Measurements from ENCODE around the gene CAMKMT.

The CAMKMT gene

DNA sequence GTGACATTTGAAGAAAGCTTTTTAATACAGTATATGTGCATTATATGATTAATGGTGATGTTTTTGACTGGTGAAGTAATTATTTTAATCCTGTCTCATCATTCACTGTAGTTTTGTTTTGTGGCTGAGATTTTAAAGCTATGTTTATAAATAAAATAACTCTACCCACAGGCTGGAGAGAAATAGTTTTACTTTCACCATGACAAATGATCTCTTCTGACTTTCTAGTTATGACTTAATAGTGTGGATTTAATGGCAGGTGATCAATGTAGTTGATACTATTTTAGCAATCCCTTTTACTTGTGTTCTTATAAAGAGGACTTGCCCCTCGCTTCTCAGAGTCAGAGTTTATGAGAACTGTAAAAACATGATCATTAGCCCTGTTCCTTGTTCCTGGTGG is 290.2 kb downstream of the CAMKMT start:
- no peak for DNase-seq (ENCODE audit: low read depth)

DNA sequence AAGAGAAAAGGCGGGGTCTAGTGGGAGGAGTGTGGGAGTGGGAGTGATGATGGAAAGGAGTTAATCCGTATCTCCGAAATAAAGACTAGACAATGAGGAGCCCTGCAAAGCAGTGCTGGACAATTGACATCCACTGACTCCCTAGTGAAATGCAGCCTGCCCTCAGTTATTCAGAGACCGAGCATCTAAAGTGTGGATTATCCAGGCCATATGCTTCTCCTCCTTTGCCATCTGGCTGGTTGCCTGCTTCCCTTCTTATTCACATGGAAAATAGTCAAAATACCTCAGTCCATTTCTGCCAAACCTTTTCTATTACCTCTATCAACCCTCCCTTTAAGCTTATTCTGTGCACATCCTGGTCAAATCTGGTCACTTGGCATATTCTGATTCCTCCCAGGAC is 291.0 kb downstream of the CAMKMT start:
- no peak for DNase-seq (ENCODE audit: low read depth)

DNA sequence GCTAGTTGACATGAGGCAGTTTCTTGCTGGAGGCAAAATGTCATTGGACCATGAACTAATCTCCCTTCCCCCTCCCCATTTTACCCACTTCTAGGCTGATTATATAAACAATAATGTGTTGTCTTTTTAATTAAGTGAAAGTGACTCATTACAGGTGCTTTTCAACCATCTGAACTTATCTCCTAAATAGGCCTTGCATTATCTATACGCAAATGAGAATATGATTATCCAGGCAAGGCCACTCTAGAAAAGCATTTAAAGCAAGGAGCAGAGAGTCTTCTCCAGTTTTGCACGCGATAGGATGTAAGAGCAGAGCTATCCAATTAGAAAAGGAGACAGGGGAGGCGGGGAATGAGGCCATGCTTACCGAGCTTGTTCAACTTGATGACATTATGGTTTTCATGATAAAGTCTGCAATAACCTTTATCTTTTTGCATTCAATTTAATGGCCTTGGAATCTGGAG is 293.7 kb downstream of the CAMKMT start:
- DNase-seq (ENCODE audit: low read depth): no peak

DNA sequence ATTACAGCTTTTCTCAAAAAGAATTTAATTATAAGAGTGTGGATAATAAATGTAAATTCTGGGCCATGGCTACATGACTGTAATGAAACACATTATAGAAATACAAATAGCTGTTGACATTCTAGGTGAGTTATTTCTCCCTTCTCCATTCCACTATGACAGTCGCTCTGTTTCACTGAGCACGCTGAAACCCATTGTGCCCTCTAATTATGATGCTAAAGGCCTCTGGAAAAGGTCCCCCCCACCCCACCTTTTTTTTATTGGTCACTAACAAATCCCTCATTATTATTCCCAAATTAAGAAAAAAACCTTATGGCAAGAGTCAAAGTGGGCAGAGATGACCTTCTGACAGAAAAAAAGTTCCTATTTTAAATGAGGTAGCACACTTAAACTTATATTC is 294.7 kb downstream of the CAMKMT start:
- DNase-seq (ENCODE audit: low read depth): no peak

DNA sequence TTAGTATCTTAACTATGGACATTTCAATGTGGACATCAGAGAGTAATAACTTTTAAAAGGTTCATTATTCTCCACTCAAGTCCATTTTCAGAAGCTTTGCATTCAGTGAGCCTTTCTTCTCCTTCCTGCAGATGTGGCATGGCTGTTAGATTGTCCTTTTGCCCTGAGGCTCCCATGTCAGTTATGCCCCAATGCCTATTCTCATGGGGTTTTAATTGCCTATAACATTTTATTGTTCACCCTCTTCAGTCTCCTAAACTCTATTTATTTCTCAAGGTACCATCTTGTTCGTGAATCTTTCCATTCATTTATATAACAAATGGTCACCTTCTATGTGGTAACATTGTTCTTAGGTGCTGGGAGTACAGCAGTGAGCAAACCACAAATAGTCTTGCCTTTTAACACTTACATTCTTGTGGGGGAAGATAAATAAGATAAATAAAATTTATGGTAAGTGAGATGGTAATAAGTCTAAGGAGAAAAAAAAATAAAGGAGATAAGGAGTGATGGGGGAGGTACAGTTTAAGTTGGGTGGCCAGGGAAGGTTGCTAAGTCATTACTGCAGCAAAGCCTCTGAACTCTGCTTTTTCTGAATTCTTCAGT is 301.8 kb downstream of the CAMKMT start:
- DNase-seq (ENCODE audit: low read depth): no peak

DNA sequence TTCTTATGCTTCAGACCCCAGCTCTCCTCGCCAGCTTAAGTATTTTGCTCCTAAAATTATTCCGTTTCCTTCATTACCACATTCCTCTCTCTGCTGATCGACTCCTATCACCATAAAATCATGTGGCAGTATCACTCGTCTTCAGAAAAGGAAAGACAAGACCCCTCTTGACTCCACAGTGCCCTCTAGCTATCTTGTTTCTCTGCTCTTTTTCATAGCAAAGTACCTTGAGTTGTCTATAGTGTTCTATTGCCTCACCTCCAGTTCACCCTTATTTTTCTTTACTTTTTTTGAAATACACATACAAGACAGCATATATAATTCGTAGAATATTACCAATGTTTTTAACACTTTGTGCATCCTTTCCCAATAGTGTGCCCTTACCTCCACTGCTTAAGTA is 306.6 kb downstream of the CAMKMT start:
- peak; percentile 39 for DNase-seq (ENCODE audit: low read depth)

DNA sequence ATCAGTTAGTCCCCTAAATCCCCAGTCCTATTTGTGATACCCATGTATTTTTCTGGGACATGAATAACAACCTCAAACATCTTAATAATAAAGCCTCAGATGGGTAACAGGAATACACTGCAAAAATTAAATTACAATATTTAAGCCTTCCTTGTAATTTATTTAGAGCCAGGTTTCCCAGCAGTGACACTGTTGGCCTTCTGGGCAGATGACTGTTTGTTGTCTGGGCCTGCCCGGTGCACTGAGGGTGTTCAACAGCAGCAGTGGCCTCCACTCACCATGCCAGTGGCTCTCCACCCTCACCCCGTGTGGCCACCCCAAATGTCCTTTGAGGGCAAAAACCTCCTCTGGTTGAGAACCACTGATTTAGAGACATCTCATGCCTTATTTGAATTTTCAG is 309.5 kb downstream of the CAMKMT start:
- DNase-seq (ENCODE audit: low read depth): no peak

DNA sequence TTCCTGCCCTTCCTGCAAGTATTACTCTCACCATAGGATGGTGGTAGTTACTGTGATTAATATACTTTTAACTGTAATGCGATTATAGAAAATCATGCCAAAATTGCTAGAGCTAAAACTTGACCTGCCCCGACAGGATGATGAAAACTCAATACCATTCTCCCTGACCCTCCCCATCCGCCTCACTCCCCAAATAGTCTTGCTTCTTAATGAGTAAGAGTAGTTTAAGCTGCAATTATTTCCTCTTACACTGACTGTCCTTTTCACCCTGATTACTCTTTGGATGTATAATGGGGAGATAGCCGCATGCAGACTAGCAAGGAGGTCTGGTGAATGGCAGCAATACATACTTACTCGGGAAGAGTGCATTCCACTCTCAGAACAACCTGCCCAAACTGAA is 310.2 kb downstream of the CAMKMT start:
- DNase-seq (ENCODE audit: low read depth): no peak

DNA sequence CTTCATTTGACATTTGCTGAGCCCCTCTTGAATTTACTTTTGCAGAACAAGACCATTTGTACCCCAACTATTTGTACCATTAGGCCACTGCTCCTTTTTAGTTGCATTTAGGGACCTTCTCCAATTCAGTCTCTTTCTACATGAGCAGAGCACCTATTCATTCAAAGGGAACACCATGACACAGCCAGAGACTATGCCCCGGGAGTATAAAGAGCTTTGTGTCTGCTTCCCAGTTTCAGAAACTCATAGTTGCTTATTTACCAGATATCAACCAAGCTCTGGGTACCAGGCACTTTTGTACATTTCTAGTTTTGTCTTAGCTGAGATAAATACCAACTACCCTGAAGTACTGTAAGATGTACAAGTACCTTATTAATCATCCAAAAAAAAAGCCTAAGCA is 310.7 kb downstream of the CAMKMT start:
- no peak for DNase-seq (ENCODE audit: low read depth)

DNA sequence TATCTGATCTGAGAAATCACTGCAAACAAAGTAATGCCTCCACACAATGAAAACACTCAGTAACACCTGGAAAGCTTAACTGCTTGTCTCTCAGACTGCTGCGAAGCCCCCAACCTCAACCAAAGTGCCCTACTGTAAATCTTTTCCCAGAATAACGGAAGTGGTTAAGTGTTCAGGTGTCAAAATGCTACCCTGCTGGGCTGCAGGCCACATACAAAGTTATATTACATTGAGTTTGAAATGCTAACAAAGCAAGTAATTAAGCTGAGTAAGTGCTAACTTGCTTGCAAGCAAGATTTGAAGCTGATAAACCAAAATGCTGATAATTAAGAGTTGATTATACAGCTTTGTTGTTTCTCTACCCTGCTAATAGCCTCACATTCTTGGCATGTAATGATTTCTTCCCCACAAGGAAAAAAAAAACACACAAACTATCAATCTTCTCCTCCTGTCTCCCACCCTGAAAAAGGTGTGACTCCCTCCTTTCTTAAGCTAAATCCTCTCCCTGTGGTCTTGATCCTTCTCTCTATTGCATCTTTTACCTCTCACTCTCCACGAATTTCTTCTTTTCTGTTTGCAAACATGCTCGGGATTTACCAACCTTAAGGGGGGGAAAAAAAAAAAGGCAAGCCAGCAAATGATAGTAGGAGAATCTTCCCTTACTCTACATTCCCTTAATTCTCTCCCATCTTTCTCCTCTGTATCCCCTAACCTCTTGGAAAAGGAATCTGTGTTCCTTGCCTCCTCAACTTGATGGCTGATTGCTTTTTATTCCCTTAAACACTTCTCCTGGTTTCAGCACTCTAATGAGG is 312.9 kb downstream of the CAMKMT start:
- DNase-seq (ENCODE audit: low read depth): no peak

DNA sequence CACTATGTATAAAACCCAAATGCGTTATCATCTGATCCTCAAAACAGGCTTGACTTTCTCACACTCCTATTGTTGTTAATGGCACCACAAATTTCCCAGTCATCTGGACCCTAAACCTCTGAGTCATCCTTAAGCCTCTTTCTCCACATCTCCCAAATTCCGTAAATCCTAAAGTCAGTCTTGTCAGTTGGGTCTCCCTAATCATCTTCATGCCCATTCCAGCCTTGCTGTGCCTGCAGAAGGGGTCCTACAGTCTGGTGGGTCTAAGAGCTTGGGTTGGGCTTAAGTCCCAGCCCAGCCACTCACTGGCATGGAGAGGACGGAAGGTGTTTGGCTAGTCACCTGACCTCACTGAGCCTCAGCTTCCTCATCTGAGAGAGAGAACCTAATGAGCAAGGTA is 314.6 kb downstream of the CAMKMT start:
- DNase-seq (ENCODE audit: low read depth): no peak

DNA sequence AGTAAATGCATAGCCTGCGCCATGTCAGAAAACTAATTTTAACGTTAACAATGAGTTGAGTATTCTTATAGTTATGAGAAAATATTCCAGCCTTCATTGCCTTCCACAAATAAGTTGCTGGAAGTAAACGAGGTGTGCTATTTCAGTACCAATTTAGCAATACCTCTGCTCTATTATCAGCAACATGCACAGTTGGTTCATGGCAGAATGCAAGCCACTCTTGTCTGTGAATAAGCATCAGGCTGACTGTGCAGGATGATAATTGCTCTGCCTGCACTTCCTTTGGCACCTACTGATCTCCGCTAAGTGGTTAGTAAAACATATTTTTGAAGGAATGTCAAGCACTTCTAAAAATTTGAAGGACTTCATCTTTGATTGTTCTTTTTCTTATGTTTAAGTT is 317.8 kb downstream of the CAMKMT start:
- no peak for DNase-seq (ENCODE audit: low read depth)

DNA sequence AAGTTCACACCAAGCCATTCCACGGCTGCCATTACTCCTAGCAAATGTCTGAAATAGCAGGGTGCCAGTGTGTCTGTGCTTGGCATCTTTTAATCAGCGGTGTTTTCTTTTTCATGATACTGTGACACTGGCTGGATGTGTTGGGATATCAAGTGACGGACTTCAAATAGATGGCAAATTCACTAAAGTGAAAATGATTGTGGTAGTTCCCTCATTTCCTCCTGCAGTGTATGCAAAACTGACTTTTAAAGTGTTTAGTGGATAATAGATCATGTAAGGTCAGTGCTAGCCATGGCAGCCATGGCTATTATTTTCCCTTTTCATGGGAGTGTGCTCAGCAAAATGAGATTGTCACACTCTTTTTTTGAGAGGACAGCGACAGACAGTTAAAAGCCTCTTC is 318.2 kb downstream of the CAMKMT start:
- DNase-seq (ENCODE audit: low read depth): no peak

DNA sequence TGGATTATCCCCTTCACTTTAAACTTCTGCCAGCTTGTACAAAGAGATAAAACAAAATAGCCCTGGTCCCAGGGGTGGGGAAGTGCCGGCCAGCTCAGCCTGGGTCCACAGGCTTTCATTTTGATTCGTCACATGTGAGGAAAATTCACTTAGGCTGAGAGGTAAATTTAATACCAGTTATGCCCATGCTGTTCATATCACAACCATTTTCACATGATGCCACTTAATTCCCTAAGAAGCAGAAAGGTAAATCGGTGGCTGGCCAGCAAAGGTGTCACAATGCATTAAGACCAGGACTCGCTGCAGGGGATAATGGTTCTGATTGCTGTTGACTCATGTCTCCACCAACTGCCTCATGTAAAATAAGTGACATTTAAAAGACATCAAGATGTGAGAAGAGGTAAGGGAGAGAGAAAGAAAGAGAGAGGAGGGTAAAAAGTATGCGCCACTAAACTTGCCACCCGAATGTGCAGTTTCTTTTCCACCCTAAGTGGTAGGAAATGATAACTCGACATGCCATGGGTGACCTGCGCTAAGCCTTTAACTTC is 318.8 kb downstream of the CAMKMT start:
- DNase-seq (ENCODE audit: low read depth): no peak

DNA sequence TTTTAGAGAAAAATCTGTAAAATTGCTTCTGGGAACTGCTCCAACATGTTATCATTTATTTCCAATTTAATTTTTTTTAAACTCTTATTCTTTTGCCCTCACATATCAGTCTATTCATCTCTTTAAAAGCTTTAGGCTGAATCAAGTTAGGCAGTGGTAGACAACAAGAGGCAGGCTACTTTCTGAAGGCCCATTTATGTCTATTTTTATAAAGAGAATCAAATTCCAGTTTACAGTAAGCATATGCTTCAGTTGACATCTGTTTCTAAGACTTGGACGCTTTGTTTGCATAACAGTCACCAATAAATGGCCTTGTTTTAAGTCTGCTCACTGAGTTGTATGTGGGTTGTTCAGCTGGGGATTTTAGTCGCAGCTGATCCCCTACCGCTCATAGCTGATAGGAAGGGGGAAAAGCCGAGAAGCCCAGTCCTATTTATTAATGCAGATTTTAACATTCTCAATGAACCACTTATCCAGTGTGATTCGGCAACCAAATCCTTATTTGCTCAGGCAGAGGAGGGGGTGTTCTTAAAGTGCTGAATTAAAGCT is 319.3 kb downstream of the CAMKMT start:
- DNase-seq (ENCODE audit: low read depth): no peak

DNA sequence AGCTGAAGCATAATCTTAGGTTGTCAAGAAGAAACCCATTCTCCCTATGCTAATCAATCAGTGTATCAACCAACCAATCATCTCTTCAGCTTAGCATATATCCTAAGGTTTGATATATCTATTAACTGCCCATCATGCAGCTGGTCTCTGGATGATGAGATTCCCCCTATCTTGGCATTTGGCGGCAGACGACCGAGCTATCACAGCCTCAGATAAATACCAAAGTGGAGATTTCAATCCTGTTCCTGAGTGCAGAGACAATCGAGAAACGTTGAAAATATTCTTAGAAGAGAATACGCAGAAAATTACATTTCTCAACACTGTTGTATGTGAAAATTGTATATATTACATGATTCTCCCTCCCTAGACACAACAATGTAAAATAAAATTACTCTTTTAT is 320.7 kb downstream of the CAMKMT start:
- DNase-seq (ENCODE audit: low read depth): no peak

DNA sequence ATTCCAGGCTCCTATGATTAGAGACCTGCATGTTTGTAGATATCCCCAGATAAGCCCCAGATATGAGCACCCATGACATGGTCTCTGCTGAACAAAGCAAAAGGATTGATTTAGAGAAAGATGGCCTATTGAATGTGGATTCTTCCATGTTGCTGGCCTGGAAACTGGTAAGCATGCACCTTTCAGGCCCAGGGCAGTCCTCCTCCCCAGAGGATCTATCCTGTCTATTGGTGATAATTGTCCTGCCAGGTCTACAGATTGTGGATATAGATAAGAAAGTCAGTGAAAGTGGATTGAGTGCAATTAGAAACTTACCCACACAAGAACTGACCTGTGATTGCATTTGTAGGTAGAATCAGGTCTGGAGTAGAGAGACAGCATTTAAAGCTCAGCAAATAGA is 322.8 kb downstream of the CAMKMT start:
- no peak for DNase-seq (ENCODE audit: low read depth)

DNA sequence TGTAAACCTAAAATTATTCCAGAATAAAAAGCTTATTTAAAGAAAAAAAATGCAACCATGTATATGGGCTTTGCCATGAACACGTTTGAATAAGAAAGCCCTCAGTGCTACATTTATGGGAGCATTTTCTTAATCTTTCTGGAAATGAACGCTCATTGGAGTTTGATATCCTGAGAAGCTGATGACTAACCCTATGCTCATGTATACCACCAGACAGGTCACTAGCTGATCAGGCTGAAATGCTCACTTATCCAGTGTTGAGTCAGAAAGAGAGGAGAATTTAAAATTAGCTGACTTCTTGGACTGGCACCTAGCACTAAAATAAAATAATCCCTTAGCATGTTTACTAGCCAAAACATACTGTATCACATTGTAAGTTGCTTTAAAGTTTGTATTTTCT is 324.8 kb downstream of the CAMKMT start:
- DNase-seq (ENCODE audit: low read depth): peak; percentile 85

DNA sequence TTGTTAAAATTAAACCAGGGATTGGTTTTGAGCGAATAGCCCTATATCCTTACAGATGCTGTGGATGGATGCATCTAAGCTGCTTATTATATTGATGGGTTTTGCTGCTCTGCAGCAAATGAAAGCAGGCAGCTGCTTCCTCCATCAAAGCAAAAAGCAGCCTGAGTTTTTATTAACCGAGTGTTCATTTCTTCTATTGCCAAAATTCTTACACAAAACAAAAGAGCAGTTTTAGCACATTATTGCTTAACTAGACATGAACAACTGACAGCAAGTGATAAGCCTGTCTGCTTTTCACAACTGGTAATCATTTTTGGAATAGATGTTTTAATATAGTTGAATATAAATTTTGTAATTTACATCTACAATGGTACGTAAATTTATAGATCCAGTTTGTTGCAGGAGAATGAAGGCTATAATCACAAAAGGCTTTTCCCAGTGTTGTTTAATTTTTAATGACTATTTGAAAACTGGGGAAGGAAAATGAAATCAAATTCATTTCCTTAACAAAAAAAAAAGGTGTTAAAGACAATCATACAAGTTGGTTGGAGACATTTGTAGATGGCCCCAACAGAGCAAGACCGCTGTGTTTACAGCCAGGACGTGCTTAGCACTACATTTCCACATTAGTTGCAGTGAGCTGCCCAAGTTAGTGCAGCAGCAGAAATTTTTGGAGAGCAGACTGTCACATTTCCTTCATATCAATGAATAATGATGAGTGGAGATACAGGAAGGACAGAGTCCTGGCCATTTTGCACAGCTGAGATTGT is 326.1 kb downstream of the CAMKMT start:
- no peak for DNase-seq (ENCODE audit: low read depth)

DNA sequence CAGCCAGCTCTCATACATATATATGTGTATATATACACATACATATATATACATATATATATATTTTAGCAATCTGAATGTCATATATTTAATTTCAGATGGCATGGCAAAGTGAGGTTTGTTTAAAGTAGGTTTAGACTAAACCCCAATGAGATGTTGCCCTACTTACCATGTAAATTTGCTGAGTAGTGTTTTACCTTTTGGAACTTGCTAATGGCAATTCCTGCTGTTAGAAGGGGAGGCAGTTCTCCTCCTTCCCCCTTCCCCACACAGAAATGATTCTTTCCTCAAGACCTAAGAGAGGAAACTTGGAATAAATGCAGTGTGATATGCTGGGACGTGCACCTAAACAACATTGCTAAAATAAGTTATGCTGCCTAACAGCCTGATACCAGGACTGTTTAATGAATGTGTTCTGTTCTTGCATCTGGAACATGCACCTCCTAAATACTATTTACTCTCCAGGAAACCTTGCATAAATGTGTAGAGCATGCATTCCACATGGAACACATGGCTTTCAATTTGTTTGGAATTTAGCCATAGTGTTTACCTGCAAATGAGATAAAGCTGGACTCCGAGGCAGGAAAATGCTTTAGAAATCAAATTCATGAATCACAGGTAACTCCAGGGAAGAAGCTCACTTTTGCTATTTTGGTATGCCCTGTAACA is 326.8 kb downstream of the CAMKMT start:
- DNase-seq (ENCODE audit: low read depth): no peak

DNA sequence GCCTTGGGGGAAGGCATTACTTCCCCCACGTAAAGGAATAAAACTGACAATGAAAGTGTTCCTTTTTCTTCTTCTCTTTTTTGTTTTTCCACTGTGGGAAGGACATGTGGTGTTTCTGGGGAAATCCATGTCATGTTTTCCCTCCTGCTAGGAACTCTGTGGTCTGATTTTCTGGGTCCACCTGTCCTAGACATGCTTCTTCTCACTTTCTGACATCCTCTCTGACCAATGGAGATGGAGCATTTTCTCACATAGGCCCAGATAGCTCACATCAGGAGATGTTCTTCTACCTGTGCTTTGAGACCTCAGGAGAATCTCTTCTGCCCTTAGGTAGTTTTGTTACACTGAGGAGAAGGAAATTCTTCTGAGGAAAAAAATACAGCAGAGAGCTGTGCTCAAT is 327.8 kb downstream of the CAMKMT start:
- DNase-seq (ENCODE audit: low read depth): no peak

Measured in ELR (cell line).